Prostate gland (tissue), 2 donors: Measurements from ENCODE around the gene BICD1. TPM values are rescaled to one million over a fixed set of nuclear protein-coding genes. Genes with fewer than 3 reads are reported as not detected.

Source experiments
- DNase-seq: peaks from one replicate; pipeline ENCODE4 v3.0.0-alpha.2; 2019; ENCODE audit warnings: low spot score
- H3K27ac ChIP-seq, 2 donors: fragments of 200-600 bp; sonication (generic); 2 replicates each; pipeline ENCODE4 v1.5.1; 2017 to 2019
- H3K27me3 ChIP-seq: fragments of 200-600 bp; sonication (generic); replicated peaks from 2 replicates; pipeline ENCODE4 v1.5.1; 2019; ENCODE audit not compliant: insufficient read depth
- H3K36me3 ChIP-seq, 2 donors: fragments of 200-600 bp; sonication (generic); 1 replicate in 1 of 2; 2 replicates in 1 of 2; pipeline versions ENCODE4 v1.5.1 to v1.8.1; 2017 to 2019
- H3K4me1 ChIP-seq: fragments of 200-600 bp; sonication (generic); replicated peaks from 2 replicates; pipeline ENCODE4 v1.5.1; 2019
- H3K4me3 ChIP-seq, 2 donors: fragments of 200-600 bp; sonication (generic); 2 replicates each; pipeline ENCODE4 v1.5.1; 2017 to 2019
- H3K9me3 ChIP-seq: fragments of 200-600 bp; sonication (generic); 2 replicates; pipeline ENCODE4 v1.5.1; 2017
- POLR2A ChIP-seq: fragments of 450-650 bp; IDR thresholded peaks from one replicate; pipeline ENCODE4 v1.6.1; 2016; ENCODE audit warnings: antibody characterized with exemption, mild to moderate bottlenecking
- POLR2AphosphoS5 ChIP-seq: sonication (generic); formaldehyde crosslinking; IDR thresholded peaks from one replicate; pipeline ENCODE4 v1.6.1; 2017; ENCODE audit warnings: antibody characterized with exemption
- WGBS: methylation state at CpG from one replicate; pipeline ENCODE4 v1.1.5; 2018; 5-methylcytosine and 5-hydroxymethylcytosine counted together
- intact Hi-C: fragments of 100-400 bp; cut with DNase I; formaldehyde crosslinking; loops from one replicate; pipeline ENCODE4 v1.14.2; 2022
- small RNA-seq, 2 donors: library from RNA; depleted of rRNA; stranded (forward); fragments of <200 nt; gene quantifications; one replicate each; pipeline ENCODE3, GENCODE V24; 2016
- total RNA-seq, 2 donors: library from RNA; depleted of rRNA; stranded (reverse); fragments of >200 nt; gene quantifications; one replicate each; pipeline ENCODE4 v1.1.0, GENCODE V29; 2016
- TF ChIP-seq, protein P1 (sequence below), 4 experiments: fragments of 200-600 bp in 2 of 4; fragments of 450-650 bp in 2 of 4; sonication (generic) in 2 of 4; IDR thresholded peaks; 1 replicate in 3 of 4; 2 replicates in 1 of 4; pipeline ENCODE4 v1.5.1; 2016 to 2019; ENCODE audit warnings: antibody characterized with exemption in 4 of 4, mild to moderate bottlenecking in 2 of 4, moderate library complexity in 2 of 4

BICD1 gene
- total RNA-seq, 2 donors from 2014 or later: 8.6 to 26.2 TPM

DNA sequence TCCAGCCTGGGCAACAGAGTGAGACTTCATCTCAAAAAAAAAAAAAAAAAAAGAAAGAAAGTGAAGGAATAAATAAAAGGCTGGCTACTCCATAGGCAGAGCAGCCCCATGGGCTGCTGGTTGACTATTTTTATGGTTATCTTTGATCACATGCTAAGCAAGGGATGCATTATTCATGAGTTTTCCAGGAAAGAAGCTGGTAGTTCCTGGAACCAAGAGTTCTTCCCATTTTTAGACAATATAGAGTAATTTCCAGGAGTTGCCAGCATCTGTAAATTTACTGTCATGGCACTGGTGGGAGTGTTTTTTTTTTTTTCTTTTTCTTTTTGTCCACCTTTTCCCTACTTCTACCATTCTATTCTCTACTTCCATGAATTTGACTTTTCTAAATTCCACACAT, 316.9 kb downstream of the BICD1 start:
- no peaks in the 10 kb centered on the region for H3K4me1 ChIP-seq
- H3K27ac ChIP-seq: no peak overlapping the region
- H3K36me3 ChIP-seq: no peaks in the 10 kb centered on the region
- no peaks in the 10 kb centered on the region for H3K9me3 ChIP-seq
- H3K27me3 ChIP-seq: no peaks in the 10 kb centered on the region
- no peak for TF ChIP-seq POLR2AphosphoS5
- TF ChIP-seq POLR2A: no peak
- TF ChIP-seq, protein P1, sequence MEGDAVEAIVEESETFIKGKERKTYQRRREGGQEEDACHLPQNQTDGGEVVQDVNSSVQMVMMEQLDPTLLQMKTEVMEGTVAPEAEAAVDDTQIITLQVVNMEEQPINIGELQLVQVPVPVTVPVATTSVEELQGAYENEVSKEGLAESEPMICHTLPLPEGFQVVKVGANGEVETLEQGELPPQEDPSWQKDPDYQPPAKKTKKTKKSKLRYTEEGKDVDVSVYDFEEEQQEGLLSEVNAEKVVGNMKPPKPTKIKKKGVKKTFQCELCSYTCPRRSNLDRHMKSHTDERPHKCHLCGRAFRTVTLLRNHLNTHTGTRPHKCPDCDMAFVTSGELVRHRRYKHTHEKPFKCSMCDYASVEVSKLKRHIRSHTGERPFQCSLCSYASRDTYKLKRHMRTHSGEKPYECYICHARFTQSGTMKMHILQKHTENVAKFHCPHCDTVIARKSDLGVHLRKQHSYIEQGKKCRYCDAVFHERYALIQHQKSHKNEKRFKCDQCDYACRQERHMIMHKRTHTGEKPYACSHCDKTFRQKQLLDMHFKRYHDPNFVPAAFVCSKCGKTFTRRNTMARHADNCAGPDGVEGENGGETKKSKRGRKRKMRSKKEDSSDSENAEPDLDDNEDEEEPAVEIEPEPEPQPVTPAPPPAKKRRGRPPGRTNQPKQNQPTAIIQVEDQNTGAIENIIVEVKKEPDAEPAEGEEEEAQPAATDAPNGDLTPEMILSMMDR (IDR thresholded peaks at IDR 0.05): no peak
- intact Hi-C loops: no loop called here
- no peak for DNase-seq
- no peak overlapping the region for H3K4me3 ChIP-seq

DNA sequence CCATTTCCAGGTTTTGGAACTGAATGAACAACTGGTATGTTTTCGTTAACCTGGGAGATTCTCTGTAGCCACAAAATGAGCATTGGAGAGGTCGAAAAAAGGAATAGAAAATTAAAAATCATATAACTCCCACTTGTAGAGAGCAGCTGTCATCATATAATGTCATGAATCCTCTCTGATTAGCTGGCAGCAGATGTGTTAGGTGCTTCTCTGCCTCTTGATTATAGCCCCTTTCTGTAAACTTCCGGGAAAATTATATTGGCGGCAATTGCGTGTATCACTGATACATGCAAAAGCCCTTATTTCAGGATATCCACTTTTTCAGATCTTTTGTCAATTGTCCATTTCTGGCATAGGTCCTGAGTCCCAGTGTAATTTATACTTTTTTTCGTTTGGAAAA, 324.4 kb downstream of the BICD1 start:
- H3K27me3 ChIP-seq: no peaks in the 10 kb centered on the region
- H3K4me3 ChIP-seq: no peak overlapping the region
- 85% methylated on average over 6 of the region's 6 CpGs for WGBS
- H3K4me1 ChIP-seq: no peaks in the 10 kb centered on the region
- intact Hi-C loops: no loop called here
- H3K27ac ChIP-seq: no peak overlapping the region
- TF ChIP-seq, protein P1 (IDR thresholded peaks at IDR 0.05): no peak
- TF ChIP-seq POLR2AphosphoS5 (no peak), POLR2A (no peak)
- H3K36me3 ChIP-seq: no peaks in the 10 kb centered on the region
- no peaks in the 10 kb centered on the region for H3K9me3 ChIP-seq
- DNase-seq: no peak

Small RNAs within 50 kb of the gene (small RNA-seq; reads per million reads assigned to genes)
- gene AC048344.2 (0 reads per million in 2 donors), gene AC048344.3 (0 reads per million in 2 donors), gene RF00019 (0 reads per million in 2 donors)

Other genes with a start within 250 kb of the BICD1 start
- 10 to 100 TPM; 27.6 to 97.7 TPM for gene RESF1, start 147.4 kb upstream of the BICD1 start, total RNA-seq